HG02610 (cell line): Measurements from ENCODE around the gene RERE.
"Not testable (repeated sequence)": the region's sequence is repeated elsewhere in the genome, so short reads cannot be mapped to it uniquely, and the experiment has no call there.

ENCODE experiments used
- ATAC-seq: cut with Tn5 transposase; IDR thresholded peaks from one replicate; pipeline ENCODE4 v1.9.1; 2021; ENCODE audit warnings: mild to moderate bottlenecking, moderate library complexity; ENCODE audit not compliant: unreplicated experiment

RERE gene

DNA sequence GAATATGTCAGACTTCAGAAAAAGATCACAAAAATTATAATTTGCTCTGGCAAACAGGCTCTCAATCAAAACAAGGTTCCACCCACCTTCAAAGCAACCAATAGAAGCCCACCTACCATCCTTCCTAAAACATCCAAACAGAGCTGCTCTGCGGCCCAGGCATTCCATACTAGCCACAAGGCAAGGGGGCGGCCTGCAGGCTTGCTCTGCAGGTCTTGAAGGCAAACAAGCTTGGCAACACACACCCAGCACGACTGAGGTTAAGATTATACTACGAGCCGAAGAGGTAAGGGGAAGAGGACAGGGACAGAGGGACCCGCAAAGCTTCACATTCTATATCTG is 292.3 kb downstream of the RERE start:
- no peak for ATAC-seq

DNA sequence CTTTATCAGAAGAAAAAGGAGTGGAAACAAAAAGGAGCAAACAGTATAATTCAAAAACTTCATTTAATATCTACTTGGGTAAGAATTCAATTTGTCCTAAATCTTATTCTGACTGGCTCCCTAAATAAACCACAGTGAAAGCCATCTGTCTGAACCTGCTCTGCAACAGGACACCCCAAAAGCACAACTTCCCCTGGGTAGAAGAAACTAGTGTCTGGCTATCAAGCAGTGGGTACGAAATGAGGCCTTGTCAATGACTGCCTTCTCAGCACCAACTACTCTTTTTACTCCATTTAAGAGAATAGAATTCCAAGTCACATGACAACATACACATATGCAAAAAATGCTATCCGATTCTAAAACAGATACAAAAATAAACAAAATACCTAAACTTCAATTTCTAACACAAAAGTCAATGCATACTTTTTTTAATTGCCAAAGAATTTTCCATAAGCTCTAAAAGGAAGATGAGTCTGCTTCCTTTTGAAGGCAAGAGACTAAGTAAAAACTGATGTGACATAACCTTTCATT is 292.7 kb downstream of the RERE start:
- ATAC-seq = no peak

DNA sequence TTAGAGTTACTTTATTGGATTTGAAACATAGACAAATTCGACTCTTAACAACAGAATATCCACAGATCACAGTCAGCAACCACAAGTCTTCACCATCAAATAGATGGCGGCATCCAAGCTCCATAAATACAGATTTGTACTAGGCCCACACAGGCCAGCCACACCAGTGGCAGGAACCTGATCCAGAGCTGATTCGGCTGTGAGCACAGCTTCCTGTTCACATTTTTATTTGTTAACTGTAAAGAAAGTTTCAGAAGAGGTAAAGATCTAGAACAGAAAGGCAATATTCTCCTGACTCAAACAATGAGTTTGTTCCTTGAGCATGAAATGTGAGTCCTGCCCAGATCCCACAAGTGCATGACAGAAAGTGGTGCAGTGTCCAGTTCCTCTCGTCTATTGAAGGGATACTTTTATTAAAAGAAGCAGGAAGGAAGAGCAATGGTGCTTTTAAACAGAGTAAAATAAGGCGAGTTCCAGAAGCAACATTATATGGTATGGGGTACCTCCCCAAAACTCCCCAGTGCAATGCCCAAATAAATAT is 293.7 kb downstream of the RERE start:
- no peak for ATAC-seq

DNA sequence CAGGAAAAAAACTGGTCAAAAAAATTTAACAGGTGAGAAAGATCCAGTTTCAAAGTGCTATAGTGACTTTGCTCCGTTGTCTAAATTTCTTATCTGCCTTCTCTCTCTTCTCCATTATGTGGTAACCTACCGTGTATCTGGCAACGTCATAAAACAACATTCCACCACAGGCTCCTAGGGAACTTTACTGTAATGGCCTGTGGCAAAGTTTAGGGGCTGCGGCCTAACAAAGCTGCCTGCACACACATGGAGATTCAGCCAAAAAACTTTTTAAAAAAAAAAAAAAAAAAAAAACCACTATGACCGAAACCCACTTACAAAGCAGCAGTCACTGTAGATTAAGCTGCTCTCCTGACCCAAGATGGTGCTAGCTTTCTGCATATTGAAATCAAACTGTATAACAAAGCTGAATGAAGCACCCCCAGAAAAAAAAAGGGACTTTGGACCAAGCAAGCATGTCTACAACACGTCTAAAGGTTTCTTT is 296.9 kb downstream of the RERE start:
- ATAC-seq = no peak

DNA sequence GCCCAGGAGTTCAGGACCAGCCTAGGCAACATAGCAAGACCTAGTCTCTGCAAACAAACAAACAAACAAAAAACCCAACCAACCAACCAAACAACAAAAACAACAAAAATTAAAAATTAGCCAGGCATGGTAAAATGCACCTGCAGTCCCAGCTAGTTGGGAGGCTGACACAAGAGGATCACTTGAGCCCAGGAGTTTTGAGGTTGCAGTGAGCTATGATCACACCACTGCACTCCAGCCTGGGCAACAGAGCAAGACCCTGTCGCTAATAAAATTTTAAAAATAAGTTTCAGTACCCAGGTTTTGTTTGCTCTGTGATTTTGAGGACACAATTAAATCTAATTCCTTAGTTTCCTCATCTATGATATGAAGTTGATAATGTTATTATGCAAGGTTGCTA is 298.3 kb downstream of the RERE start:
- no peak for ATAC-seq

DNA sequence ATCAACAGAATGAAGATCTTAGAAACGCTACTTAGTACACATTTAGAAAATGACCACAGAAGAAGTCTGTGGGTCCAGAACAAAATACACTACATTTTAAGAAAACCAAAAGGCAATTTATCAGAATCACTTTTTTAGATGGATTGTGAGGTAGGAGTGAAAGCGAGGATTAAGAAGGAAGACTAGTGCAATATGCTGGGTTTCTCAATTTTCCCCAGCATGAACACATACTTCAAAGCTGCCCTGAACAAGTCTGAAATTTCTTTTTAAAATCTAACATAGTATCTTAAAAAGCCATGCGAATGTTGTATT is 299.0 kb downstream of the RERE start:
- ATAC-seq = no peak

DNA sequence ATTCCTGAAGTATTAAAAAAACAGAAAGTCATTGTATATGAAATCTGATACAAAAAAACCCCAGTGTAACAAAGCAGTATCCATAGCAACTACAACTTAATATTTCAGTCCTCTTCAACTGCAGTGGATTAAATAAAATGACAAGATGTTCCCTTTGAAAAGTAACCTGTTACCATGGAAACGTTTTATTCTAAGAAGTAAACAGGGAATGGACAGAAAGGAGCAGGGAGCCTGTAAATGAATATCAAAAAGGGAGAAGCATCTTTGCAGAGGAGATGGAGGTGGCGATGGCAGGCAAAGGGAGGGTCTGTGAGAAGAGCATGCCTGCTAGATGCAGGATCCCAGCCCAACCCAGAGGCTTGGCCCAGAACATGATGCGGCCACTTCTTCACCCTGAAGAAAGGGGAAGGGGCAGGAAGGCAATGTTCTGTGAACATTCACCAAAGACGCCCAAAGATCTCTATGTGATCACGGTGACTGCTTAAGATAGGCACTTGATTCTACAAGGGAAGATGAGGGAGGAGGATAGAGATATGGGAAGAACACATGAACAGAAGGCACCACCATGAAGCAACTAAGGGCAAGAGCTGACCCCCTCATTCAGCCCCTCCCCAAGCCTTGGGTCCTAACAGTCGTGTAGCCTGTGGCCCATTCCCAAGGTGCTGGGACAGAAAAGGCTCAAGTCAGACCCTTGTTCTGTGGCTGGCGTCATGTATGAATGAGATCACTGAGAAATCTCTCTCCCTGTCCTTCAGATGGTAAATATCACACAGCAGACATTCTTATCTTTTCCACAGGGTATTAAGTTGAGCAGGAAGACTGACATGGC is 299.6 kb downstream of the RERE start:
- no peak for ATAC-seq

DNA sequence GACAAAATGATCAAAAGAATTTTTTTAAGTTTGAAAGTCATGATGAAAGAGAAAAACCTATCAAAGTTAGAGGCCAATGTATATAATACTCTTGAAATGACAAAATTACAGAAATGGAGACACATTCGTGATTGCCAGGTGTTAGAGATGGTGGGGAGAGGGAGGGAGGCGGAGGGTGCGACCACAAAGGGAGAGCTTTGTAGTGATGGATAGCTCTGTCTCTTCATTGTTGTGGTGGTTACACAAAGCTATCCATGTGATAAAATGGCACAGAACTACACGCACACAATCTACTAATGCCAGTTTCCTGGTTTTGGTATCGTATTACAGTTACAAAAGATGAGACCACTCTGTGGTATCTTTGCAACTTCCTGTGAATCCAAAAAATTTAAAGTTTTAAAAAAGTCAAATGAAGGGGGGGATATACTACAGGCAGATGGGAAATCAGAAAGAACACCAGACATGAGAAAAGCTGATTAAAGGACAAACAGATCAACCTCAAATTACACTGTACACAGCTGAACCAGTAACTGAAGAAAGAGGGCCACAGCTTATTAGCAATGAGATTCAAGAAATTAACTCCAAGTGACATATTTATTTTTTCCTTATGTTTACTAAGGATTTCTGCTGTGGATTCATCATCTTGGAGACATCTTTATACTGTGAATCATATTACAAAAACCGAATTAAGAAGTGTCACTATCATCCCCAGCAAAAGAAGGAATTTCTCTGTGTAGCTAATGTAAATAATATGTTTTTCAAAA is 300.5 kb downstream of the RERE start:
- no peak for ATAC-seq

DNA sequence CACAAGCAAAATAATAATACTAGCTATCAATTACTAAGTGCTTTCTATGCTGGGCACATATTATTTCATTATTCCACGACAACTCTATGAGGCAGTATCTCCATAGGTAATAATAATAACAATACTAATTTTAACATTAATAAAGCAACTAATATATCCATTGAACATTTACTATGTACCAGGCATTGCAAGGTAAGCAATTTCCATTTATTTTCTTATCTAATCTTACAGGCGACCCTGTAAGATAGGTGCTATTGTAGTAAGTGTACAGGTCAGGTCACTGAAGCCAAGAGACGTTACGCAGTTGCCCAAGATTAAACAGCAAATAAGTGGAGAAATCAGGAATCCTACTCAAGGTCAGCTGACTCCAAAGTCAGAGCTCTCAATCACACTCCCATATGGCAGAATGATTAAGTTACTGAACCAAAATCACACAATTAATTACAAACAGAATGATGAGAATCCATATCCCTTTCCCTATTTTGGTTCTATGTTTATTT is 301.1 kb downstream of the RERE start:
- no peak for ATAC-seq

DNA sequence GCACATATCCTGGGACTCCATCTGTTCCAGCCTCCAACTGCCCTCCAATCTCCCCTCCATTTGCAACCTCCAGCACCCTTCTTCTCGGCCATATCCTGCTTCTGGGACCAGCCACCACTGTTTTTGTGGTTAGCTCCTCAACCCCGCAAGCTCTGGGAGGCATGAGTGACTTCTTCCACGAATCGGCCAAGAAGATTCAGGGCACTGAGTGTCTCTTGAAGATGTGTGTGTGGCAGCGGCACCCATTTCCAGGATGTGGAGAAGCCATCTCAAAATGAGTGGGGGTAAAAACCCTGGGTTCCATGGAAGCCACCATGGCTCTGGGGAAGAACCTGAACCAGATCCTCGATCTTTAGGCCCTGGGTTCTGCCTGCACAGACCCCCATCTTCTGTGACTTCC is 304.9 kb downstream of the RERE start:
- no peak for ATAC-seq

DNA sequence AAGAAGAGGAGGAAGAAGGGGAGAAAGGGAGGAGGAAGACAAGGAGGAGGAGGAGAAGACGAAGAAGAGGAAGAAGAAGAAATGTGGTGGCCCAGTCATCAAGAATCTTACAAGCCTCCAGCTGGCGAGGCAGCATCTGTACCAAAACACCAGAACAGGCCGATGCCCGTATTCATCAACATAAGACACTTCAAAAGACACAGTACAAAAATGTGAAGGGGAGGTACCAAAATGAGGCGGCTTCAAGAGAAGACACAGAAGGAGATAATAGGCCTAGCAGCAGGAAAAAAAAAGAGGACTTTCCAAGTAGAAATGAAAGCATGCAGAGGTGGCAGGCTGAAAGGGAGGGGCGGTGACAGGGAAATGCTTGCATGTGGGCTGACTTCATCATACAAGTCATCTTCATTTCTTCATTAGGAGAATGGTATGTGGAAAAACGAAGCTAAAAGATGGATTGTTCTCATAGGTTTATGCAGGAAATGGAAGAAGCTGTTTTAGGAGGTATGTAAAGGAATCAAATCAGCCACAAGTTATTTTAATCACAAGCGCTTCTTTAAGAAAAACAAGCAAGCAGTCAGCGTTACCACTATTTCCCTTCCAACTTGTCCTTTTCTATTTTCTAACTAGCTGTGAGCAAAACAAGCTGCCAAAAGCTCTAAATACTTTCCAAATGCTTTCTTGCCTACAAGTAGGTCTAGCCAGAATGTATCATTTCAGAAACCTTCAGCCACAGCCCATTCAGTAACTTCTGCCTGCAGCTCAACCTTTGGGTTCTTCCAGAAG is 307.2 kb downstream of the RERE start:
- no peak for ATAC-seq

DNA sequence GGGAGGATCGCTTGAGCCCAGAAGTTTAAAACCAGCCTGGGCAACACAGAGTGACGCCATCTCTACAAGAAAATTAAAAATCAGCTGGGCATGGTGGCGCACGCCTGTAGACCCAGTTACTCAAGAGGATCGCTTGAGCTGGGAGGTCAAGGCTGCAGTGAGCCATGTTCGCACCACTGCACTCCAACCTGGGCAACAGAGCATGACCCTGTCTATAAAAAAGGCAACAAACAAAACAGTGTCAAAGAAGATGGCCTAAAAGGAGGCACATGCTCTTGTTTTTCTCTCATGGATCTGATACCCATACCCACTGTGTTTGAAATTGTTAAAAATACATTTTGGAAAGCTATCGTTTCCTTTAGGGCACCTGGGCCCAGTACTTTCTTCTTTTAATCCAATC is 307.9 kb downstream of the RERE start:
- ATAC-seq = no peak

DNA sequence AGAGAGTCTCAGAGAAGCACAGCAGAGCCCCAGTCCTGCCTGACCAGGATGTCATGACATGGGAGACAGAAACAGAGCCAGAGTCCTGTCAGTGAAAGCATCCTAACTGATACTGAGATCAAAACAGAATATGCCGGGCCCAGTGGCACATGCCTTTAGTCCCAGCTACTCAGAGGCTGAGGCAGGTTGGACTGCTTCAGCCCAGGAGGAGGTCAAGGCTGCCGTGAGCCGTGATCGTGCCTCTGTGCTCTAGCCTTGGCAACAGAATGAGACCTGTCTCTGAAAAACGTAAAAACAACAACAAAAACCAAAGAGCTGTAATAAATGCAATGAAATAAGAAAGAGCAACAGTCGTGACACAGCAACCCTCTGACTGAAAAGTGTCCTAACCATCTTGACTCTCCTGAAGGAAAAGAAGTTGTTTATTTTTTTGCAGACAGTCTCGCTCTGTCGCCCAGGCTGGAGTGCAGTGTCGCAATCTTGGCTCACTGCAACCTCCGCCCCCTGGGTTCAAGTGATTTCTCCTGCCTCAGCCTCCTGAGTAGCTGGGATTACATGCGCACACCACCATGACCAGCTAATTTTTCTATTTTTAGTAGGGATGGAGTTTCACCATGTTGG is 310.3 kb downstream of the RERE start:
- ATAC-seq = no peak

DNA sequence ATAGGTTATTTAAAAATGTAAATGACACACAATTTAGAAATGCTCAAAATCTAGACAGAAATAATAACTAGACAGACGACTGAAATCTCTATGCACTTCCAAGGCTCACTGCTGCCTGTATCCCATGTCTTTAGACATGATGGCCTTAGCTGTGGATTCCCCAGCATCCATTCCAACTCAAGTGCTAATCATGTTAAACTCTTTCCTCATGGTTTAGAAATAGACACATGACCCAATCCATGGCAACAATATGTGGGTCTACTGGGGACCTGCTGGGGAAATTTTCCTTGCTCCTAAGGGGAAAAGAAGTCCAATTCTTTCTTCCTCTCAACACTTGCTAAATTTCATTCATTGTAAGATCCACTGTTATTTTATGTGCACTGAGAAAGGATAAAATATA is 311.0 kb downstream of the RERE start:
- ATAC-seq = no peak

DNA sequence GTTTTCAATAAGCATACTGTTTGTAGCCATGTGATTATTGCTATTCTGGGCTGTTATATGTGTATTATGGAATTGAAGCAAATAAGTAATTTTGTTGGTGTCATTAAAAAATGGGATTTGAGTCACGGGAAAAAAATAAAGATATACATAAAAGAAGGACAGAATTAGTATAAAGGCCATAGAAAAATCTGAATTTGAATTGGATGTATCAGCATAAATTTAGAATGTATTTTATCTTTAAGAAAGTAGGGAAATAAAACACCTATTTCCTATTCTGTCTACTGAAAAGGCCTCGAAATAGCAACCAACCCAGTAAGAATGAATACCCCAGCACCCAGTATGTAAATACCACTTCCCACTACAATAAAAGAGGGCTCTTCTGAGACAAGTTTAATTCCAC is 313.6 kb downstream of the RERE start:
- no peak for ATAC-seq

DNA sequence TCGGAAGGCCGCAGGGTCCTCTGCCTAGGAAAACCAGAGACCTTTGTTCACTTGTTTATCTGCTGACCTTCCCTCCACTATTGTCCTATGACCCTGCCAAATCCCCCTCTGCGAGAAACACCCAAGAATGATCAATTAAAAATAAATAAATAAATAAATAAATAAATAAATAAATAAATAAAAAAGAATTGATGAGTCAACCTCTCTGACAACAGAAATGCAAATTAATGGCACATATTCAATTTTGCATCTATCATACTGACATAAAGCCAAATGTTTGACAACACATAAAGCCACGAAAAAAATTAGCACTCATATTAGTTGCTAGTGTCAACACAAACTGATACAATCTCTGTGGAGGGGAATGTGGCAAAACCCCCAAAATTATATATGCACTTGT is 314.5 kb downstream of the RERE start:
- not testable (repeated sequence) for ATAC-seq

DNA sequence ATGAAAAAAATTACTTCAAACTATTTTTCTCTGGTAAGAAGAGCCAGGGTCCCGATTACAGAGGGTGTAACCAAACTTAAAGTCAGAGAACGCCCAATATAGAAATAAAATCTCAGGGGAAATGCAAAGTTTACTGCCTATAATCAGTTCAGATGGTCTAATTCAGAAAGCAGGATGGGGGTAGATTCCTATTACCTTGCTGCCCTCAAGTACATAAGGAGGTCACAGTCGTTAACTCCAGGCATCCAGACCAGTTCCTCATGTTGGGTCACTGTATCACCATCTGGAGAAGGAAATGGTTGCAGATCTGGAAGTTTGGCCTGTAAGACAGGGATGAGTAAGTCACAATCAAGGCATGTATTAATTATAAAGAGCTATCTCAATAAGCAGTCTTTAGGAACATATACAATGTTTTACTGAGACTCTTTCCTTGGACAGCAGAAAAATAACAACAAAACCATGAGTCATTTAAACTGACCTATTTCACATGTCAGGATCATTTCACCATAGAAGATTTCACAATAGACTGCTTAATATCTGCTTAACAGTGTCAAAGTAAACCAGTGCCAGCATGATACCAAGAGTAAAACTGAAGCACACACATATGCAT is 320.1 kb downstream of the RERE start:
- no peak for ATAC-seq

DNA sequence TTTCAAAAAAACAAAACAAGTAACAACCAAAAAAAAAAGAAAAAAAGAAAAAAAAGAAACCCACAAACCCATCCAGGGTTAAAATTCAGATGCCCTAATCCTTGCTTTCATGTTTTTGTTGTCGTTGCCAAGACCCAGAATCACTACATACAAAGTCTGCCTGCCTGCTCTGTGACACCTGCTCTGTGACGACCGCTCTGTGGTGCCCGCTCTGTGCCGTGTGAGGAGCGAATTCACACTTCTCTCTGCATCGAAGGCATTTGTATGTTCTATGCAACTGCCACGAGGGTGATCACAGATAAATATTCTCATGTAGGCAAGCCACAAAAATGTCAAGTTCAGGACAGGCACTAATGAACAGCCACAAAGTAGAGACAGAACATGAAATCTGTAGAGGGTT is 321.0 kb downstream of the RERE start:
- ATAC-seq = no peak

DNA sequence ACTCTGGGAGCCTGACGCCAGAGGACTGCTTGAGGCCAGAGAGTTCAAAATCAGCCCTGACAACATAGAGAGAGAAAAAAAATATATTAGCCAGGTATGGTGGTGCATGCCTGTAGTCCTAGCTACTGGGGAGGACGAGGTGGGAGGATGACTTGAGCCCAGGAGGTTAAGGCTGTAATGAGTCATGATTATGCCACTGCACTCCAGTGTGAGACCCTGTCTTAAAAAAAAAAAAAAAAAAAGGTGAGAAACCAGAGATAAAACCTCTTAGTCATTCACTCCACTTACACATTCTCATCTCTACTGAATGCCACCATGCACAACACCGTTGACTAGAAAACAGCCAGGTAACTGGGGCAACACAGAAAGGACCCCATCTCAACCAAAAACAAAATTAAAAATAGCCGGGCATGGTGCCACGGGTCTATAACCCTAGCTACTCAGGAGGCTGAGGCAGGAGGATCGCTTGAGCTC is 321.5 kb downstream of the RERE start:
- no peak for ATAC-seq

DNA sequence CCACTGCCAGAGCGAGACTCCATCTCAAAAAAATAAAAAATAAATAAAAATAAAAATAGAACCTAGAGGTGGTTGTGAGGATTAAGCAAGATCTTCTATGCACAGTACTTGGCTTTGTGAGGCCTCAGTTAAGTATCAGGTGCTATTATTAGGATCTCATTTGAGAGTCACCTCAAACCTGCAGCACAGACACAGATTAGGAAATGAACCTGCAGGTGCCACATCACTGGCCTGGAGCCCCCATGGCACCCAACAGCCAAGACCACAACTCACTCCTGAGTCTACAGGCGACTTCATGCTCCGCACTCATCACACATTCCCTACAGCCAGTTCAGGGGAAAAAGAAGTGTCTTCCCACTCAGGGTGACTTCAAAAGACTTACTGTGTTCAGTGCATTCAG is 322.8 kb downstream of the RERE start:
- no peak for ATAC-seq
